ENCODE measurements around the gene PI16.
"Not testable (repeated sequence)": the region's sequence is repeated elsewhere in the genome, so short reads cannot be mapped to it uniquely, and the experiment has no call there.

Gene PI16

GRCh38 chr6:36929152-36929551 is 25.4 kb upstream of the PI16 start:
- DNase-seq (ENCODE audit: low read depth in 3 of 3) = no peak

- DNase-seq (ENCODE audit: low read depth in 3 of 3) = no peak
These were observed 24.9 kb upstream of the PI16 start for GRCh38 chr6:36929607-36930006.

GRCh38 chr6:36930483-36930882 is 24.1 kb upstream of the PI16 start:
- DNase-seq (ENCODE audit: low read depth in 3 of 3) = no peak

- DNase-seq (ENCODE audit: low read depth in 3 of 3) = no peak
These were observed 21.4 kb upstream of the PI16 start for GRCh38 chr6:36933102-36933501.

GRCh38 chr6:36933519-36933918 is 21.0 kb upstream of the PI16 start:
- no peak for DNase-seq (ENCODE audit: low read depth in 3 of 3)

- DNase-seq (ENCODE audit: low read depth in 3 of 3) = no peak
These were observed 19.6 kb upstream of the PI16 start for GRCh38 chr6:36934901-36935300.

GRCh38 chr6:36936824-36937223 is 17.7 kb upstream of the PI16 start:
- no peak for DNase-seq (ENCODE audit: low read depth in 3 of 3)

- no peak for DNase-seq (ENCODE audit: low read depth in 3 of 3)
These were observed 16.6 kb upstream of the PI16 start for GRCh38 chr6:36937896-36938295.

GRCh38 chr6:36938536-36938935 is 16.0 kb upstream of the PI16 start:
- DNase-seq (ENCODE audit: low read depth in 3 of 3) = no peak

- not testable (repeated sequence) for DNase-seq (ENCODE audit: low read depth in 3 of 3)
These were observed 15.5 kb upstream of the PI16 start for GRCh38 chr6:36939005-36939404.

- no peak for DNase-seq (ENCODE audit: low read depth in 3 of 3)
These were observed 14.5 kb upstream of the PI16 start for GRCh38 chr6:36940027-36940426.

- DNase-seq (ENCODE audit: low read depth in 3 of 3) = not testable (repeated sequence)
These were observed 13.0 kb upstream of the PI16 start for GRCh38 chr6:36941561-36941960.

- DNase-seq (ENCODE audit: low read depth in 3 of 3) = not testable (repeated sequence)
These were observed 12.2 kb upstream of the PI16 start for GRCh38 chr6:36942329-36942728.

- no peak for DNase-seq (ENCODE audit: low read depth in 3 of 3)
These were observed 9.9 kb upstream of the PI16 start for GRCh38 chr6:36944650-36945049.

GRCh38 chr6:36945301-36945700 is 9.2 kb upstream of the PI16 start:
- no peak for DNase-seq (ENCODE audit: low read depth in 3 of 3)

GRCh38 chr6:36946526-36946925 is 8.0 kb upstream of the PI16 start:
- DNase-seq (ENCODE audit: low read depth in 3 of 3) = no peak

GRCh38 chr6:36947570-36948351 is 6.8 kb upstream of the PI16 start:
- no peak for DNase-seq (ENCODE audit: low read depth in 3 of 3)

GRCh38 chr6:36949076-36949475 is 5.5 kb upstream of the PI16 start:
- DNase-seq (ENCODE audit: low read depth in 3 of 3) = not testable (repeated sequence)

GRCh38 chr6:36949636-36950035 is 4.9 kb upstream of the PI16 start:
- DNase-seq (ENCODE audit: low read depth in 3 of 3) = no peak

GRCh38 chr6:36953931-36954261 is 642 bp upstream of the PI16 start:
- no peak for DNase-seq (ENCODE audit: low read depth in 3 of 3)

GRCh38 chr6:36955136-36955535 is 598 bp downstream of the PI16 start:
- no peak for DNase-seq (ENCODE audit: low read depth in 3 of 3)

GRCh38 chr6:36955671-36956445 is 1.3 kb downstream of the PI16 start:
- no peak for DNase-seq (ENCODE audit: low read depth in 3 of 3)

- no peak for DNase-seq (ENCODE audit: low read depth in 3 of 3)
These were observed 1.9 kb downstream of the PI16 start for GRCh38 chr6:36956446-36956820.
